Left hindlimb (tissue), 1 donor: ENCODE data around the gene CNIH2.

Experiments used
- DNase-seq: peaks from one replicate; pipeline ENCODE4 v3.0.0-alpha.2; 2018

The CNIH2 gene

GRCh38 chr11:66292543-66293332 is 14.8 kb downstream of the CNIH2 start:
- peak; percentile 27 for DNase-seq

- DNase-seq, result peak; percentile 38
Measured at GRCh38 chr11:66293352-66293751, 15.4 kb downstream of the CNIH2 start.

GRCh38 chr11:66293777-66294625 is 16.0 kb downstream of the CNIH2 start:
- peak; percentile 23 for DNase-seq

GRCh38 chr11:66294626-66295620 is 16.9 kb downstream of the CNIH2 start:
- DNase-seq, result peak; percentile 22

GRCh38 chr11:66297610-66298009 is 19.6 kb downstream of the CNIH2 start:
- DNase-seq, result peak; percentile 4

- peak; percentile 8 for DNase-seq
Measured at GRCh38 chr11:66299186-66299585, 21.2 kb downstream of the CNIH2 start.

- DNase-seq, result peak; percentile 3
Measured at GRCh38 chr11:66302656-66303055, 24.7 kb downstream of the CNIH2 start.

- DNase-seq, result no peak
Measured at GRCh38 chr11:66309475-66309874, 31.5 kb downstream of the CNIH2 start.

- DNase-seq, result peak; percentile 18
Measured at GRCh38 chr11:66310324-66310723, 32.3 kb downstream of the CNIH2 start.

GRCh38 chr11:66310803-66311440 is 32.9 kb downstream of the CNIH2 start:
- peak; percentile 4 for DNase-seq

- DNase-seq, result no peak
Measured at GRCh38 chr11:66311470-66311964, 33.5 kb downstream of the CNIH2 start.

GRCh38 chr11:66311965-66312548 is 34.1 kb downstream of the CNIH2 start:
- DNase-seq, result peak; percentile 94

- DNase-seq, result peak; percentile 99
Measured at GRCh38 chr11:66312549-66313320, 34.8 kb downstream of the CNIH2 start.

GRCh38 chr11:66313321-66314185 is 35.6 kb downstream of the CNIH2 start:
- peak; percentile 90 for DNase-seq

GRCh38 chr11:66314186-66314501 is 36.2 kb downstream of the CNIH2 start:
- DNase-seq, result no peak

GRCh38 chr11:66314561-66315497 is 36.9 kb downstream of the CNIH2 start:
- peak; percentile 39 for DNase-seq

GRCh38 chr11:66315498-66315885 is 37.5 kb downstream of the CNIH2 start:
- peak; percentile 31 for DNase-seq

- DNase-seq, result no peak
Measured at GRCh38 chr11:66315921-66316811, 38.2 kb downstream of the CNIH2 start.
